Urinary bladder (tissue), 4 donors: ENCODE measurements around the gene CDC42EP2. TPM values are rescaled to one million over a fixed set of nuclear protein-coding genes. Genes with fewer than 3 reads are reported as not detected.
A peak's percentile ranks its signal among the peaks of the same experiment; 100 is the strongest.
"Not testable (repeated sequence)": the region's sequence is repeated elsewhere in the genome, so short reads cannot be mapped to it uniquely, and the experiment has no call there.

Experiments used
- DNase-seq: peaks from one replicate; pipeline ENCODE4 v3.0.0-alpha.2; 2015; ENCODE audit errors: extremely low spot score
- H3K27ac ChIP-seq: one replicate; pipeline ENCODE4 v1.5.1; 2013; ENCODE audit warnings: low read depth, mild to moderate bottlenecking, moderate library complexity
- H3K36me3 ChIP-seq: one replicate; pipeline ENCODE4 v1.6.1; 2013; ENCODE audit warnings: mild to moderate bottlenecking, moderate library complexity; ENCODE audit not compliant: insufficient read depth
- H3K4me1 ChIP-seq: one replicate; pipeline ENCODE4 v1.6.1; 2013; ENCODE audit warnings: mild to moderate bottlenecking, moderate library complexity; ENCODE audit not compliant: insufficient read depth
- H3K4me3 ChIP-seq: one replicate; pipeline ENCODE4 v1.5.1; 2013; ENCODE audit warnings: low read depth, low read length
- WGBS: extraction: QIAGEN DNeasy Blood & Tissue Kit; methylation state at CpG from one replicate; pipeline ENCODE4 v1.1.7; 2013; 5-methylcytosine and 5-hydroxymethylcytosine counted together
- polyA plus RNA-seq: library from polyadenylated mRNA; stranded (reverse); fragments of 200-250 nt; gene quantifications from one replicate; pipeline ENCODE4 v1.2.3, GENCODE V29; 2013
- total RNA-seq: library from RNA; depleted of rRNA; stranded (reverse); fragments of >200 nt; gene quantifications from one replicate; pipeline ENCODE4 v1.2.3, GENCODE V29; 2014
- donor health status: healthy with polysubstance abuse.
- donor health status: healthy.

Gene CDC42EP2
- total and polyA plus RNA-seq, 2 donors, result 17.6 to 30.1 TPM

- Histone ChIP-seq H3K4me3 (peak overlapping the region; percentile 62), H3K4me1 (peaks cover 2% of the 10 kb centered on the region), H3K36me3 (no peaks in the 10 kb centered on the region), H3K27ac (peak overlapping the region; percentile 45)
- no peak for DNase-seq
- WGBS, result 20% methylated on average over 13 of the region's 13 CpGs
These were observed 2.5 kb downstream of the CDC42EP2 start for GRCh38 chr11:65317025-65317786.

DNA sequence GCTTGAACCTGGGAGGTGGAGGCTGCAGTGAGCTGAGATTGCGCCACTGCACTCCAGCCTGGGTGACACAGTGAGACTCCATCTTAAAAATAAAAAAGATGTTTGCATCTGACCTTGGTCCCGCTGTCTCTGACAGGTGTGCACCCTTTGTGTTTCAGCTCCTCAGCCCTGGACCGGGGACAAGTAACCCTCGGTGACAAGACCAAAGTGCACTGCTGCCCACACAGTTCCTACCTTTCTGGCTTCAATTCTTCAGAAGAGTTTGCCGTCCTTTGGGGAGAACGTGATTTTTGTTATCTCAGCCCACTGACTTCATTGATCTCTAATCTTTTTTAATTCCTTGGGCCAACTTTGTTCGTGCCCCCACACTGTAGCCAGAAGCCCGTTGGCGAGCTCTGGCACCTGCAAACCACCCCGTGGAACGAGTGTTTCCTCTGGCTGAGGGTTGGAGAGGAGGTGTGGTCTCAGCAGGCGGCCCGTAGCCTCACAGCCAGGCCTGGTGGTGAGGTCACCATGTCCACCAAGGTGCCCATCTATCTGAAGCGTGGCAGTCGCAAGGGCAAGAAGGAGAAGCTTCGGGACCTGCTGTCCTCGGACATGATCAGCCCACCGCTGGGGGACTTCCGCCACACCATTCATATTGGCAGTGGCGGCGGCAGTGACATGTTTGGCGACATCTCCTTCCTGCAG, 5.9 kb downstream of the CDC42EP2 start:
- WGBS, result 82% methylated on average over 22 of the region's 22 CpGs

GRCh38 chr11:65321076-65321475, 6.4 kb downstream of the CDC42EP2 start:
- no peaks in the 10 kb centered on the region for H3K36me3 ChIP-seq
- no peak overlapping the region for H3K27ac ChIP-seq
- 79% methylated on average over 15 of the region's 15 CpGs for WGBS
- H3K4me3 ChIP-seq, result no peak overlapping the region
- no peak for DNase-seq
- no peaks in the 10 kb centered on the region for H3K4me1 ChIP-seq

More for the DNA sequence above, 5.9 kb downstream of the CDC42EP2 start:
- DNase-seq, result no peak
- H3K4me1 ChIP-seq, result no peaks in the 10 kb centered on the region
- H3K27ac ChIP-seq, result no peak overlapping the region
- H3K36me3 ChIP-seq, result no peaks in the 10 kb centered on the region
- H3K4me3 ChIP-seq, result no peak overlapping the region

DNA sequence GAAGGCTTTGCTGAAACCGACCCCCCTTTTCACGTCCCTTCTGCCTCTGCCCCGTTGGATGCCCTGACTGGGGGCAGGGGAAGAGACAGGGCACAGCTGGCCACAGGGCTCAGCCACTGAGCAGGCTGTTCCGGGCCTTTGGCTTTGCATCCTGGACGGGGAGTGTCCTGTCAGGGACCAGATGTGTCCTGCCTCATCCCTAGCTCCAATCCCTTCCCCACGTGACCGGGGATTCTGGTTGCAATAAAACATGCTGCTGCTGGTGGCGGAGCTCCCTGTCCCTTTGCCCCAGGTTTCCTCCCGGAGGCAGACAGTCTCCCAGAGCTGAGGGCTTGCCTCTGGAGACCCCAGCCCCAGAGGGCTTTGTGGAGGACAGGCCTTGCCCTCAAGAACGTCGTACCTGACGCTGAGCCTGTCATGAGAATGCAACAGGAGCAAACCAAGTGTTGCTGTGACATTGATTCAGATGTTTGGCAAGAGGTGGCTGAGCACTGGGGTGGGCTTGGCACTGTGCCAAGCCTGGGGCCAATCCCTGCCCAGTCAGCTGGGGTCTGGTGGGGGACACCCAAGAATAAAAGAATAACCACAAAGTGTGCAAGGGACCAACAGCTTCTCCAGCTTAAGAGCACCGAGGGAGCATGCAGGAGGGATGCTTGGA, 7.3 kb downstream of the CDC42EP2 start:
- no peaks in the 10 kb centered on the region for H3K4me1 ChIP-seq
- WGBS, result 37% methylated on average over 13 of the region's 13 CpGs
- DNase-seq, result no peak
- H3K27ac ChIP-seq, result no peak overlapping the region
- H3K36me3 ChIP-seq, result no peaks in the 10 kb centered on the region
- no peak overlapping the region for H3K4me3 ChIP-seq

DNA sequence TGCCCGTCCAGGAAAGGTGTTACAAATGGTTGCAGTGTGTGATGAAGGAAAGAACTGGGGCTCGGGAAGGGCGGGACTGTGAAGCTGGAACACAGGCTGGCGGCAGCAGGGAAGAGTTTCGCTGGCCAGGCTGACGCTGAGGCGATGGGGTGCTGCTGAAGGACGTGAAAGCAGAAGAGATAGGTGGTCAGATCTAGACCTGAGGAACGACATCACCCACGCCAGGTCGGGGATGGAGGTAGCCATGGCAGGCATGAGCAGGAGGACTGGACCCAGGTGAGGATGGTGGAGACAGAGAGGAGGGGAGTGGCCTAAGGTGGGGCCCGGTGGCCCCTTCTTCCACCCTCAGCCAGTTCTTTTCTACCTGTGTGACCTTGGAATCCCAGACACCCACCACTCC, 9.1 kb downstream of the CDC42EP2 start:
- H3K4me3 ChIP-seq, result no peak overlapping the region
- H3K27ac ChIP-seq, result peak overlapping the region; percentile 27
- no peak for DNase-seq
- 61% methylated on average over 12 of the region's 12 CpGs for WGBS
- no peaks in the 10 kb centered on the region for H3K36me3 ChIP-seq
- no peaks in the 10 kb centered on the region for H3K4me1 ChIP-seq

DNA sequence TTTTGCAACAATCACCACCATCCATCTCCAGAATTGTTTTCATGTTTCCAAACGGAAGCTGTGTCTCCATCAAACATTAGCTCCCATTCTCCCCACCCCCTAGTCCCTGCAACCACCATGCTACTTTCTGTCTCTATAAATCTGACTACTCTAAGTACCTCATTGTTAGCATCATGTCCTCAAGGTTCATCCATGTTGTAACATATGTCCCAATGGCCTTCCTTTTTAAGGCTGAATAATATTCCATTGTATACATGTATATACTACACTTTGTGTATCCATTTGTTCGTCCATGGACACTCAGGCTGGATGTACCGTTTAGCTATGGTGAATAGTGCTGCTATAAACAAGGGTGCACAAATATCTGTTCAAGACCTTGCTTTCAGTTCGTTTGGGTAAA, 10.8 kb downstream of the CDC42EP2 start:
- Histone ChIP-seq H3K27ac (no peak overlapping the region), H3K4me3 (no peak overlapping the region), H3K36me3 (no peaks in the 10 kb centered on the region), H3K4me1 (no peaks in the 10 kb centered on the region)
- WGBS, result 85% methylated on average over 4 of the region's 4 CpGs
- DNase-seq, result no peak

GRCh38 chr11:65327021-65327420, 12.4 kb downstream of the CDC42EP2 start:
- Histone ChIP-seq H3K36me3 (no peaks in the 10 kb centered on the region), H3K27ac (no peak overlapping the region), H3K4me1 (no peaks in the 10 kb centered on the region), H3K4me3 (no peak overlapping the region)
- DNase-seq, result no peak
- 89% methylated on average over 8 of the region's 8 CpGs for WGBS

DNA sequence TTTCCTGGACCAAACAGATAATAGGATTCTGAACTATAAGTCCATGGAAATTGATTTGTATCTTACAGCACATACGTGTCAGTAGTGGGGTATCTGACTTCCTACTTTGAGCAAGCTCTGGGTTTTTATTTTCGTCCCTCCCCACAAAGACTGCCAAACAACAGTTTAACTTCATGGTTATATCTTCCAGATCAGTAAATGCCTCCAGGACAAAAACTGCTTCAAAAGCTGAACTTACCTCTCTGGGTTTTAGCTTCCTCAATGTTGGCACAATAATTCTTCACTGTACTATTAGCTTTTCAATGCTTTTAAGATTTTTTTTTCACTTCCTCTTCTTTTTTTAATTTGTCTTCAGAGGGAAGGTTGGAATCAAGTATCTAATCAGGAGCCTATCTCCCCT, 14.8 kb downstream of the CDC42EP2 start:
- Histone ChIP-seq H3K4me3 (no peak overlapping the region), H3K4me1 (no peaks in the 10 kb centered on the region), H3K36me3 (no peaks in the 10 kb centered on the region), H3K27ac (no peak overlapping the region)
- 44% methylated on average over 2 of the region's 2 CpGs for WGBS
- DNase-seq, result no peak

DNA sequence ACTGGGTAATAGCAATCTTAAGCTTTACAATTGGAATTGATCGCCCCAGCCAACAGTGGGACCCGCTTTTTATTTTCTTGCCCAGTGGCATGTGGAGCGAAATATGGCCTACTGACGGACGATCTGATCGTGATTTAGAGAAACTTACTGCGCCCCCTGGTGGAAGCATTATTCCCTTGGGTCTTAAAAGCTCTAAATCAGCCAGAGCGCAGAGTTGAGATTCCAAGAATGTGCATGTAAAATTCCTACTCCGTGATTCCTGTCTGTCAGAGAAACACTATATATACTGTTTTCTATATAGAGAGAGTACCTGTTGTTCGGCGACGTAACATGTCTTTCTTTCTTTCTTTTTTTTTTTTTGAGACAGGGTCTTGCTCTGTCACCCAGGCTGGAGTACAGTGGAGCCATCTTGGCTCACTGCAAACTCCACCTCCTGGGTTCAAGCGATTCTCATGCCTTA, 15.3 kb downstream of the CDC42EP2 start:
- no peak for DNase-seq
- no peak overlapping the region for H3K4me3 ChIP-seq
- 5% methylated on average over 13 of the region's 13 CpGs for WGBS
- H3K27ac ChIP-seq, result no peak overlapping the region
- no peaks in the 10 kb centered on the region for H3K4me1 ChIP-seq
- no peaks in the 10 kb centered on the region for H3K36me3 ChIP-seq

DNA sequence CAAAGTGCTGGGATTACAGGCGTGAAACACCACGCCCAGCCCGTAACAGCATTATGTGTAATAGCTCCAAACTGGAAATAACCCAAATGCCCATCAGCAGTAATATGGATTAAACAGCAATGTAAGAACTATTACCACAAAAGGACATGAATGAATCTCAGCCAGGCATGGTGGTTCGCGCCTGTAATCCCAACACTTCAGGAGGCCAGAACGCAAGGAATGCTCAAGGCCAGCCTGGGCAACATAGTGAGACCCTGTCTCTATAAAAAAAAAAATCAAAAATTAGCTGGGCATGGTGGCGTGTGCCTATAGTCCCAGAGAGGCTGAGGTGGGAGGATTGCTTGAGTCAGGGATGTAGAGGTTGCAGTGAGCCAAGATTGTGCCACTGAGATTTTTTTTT, 15.9 kb downstream of the CDC42EP2 start:
- WGBS, result 81% methylated on average over 7 of the region's 7 CpGs
- Histone ChIP-seq H3K36me3 (no peaks in the 10 kb centered on the region), H3K4me1 (no peaks in the 10 kb centered on the region), H3K4me3 (no peak overlapping the region), H3K27ac (no peak overlapping the region)
- no peak for DNase-seq

GRCh38 chr11:65332591-65332990, 17.9 kb downstream of the CDC42EP2 start:
- not testable (repeated sequence) for H3K4me3 ChIP-seq, H3K4me1 ChIP-seq, H3K27ac ChIP-seq, DNase-seq, H3K36me3 ChIP-seq
- WGBS, result 81% methylated on average over 9 of the region's 9 CpGs

DNA sequence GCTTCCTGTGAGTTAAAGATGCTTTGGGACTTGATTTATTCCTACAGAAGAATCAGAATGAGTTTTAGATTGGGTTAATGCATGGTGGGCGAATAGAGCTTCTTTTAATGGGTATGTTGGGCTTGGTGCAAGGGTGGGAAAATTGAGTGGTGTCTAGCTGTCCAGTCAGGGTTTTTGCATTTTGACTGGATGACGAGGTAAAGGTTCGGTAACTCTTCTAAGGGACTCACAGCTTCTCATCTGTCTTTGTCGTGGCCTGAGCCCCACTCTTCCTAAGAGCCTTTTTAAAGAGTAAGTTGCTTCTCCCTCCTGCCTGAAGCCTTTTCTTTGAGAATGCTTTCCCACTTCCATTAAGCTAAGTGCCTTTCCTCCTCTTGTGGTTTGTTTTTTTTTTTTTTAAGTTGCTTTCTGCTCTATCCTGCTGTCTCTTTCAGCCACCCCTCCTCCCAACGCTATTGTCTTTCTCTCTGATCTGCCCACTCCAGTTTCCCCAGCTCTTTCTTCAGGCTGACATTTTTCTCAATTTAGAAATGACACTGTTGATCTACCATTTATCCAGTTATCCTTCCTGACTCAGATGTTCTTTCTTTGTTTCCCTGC, 20.1 kb downstream of the CDC42EP2 start:
- peak overlapping the region; percentile 91 for H3K4me3 ChIP-seq
- 15% methylated on average over 5 of the region's 5 CpGs for WGBS
- DNase-seq, result no peak
- H3K36me3 ChIP-seq, result no peaks in the 10 kb centered on the region
- H3K4me1 ChIP-seq, result no peaks in the 10 kb centered on the region
- no peak overlapping the region for H3K27ac ChIP-seq

- WGBS, result 82% methylated on average over 7 of the region's 7 CpGs
- Histone ChIP-seq H3K36me3 (peaks cover 6% of the 10 kb centered on the region), H3K4me3 (no peak overlapping the region), H3K4me1 (no peaks in the 10 kb centered on the region), H3K27ac (no peak overlapping the region)
- no peak for DNase-seq
These were observed 24.0 kb downstream of the CDC42EP2 start for GRCh38 chr11:65338676-65339075.
